Panc1 (cell line): ENCODE measurements around the gene FAM76B. TPM values are rescaled to one million over a fixed set of nuclear protein-coding genes. Genes with fewer than 3 reads are reported as not detected.
"Not testable (repeated sequence)": the region's sequence is repeated elsewhere in the genome, so short reads cannot be mapped to it uniquely, and the experiment has no call there.

Source experiments
- ATAC-seq: fragments of 200-7000 bp; cut with Tn5 transposase; 2 replicates; pipeline ENCODE4 v1.9.1; 2020; ENCODE audit warnings: mild to moderate bottlenecking, moderate library complexity
- BruUV-seq: library from RNA; stranded (reverse); fragments of 400-500 nt; replicated peaks from 2 replicates; lab custom pipeline; 2021; lab: Mats Ljungman, UMichigan
- CTCF ChIA-PET: fragments of 300-600 bp; sonication (Branson Sonifier 250); formaldehyde crosslinking; loops from one replicate; lab custom pipeline; 2022; ENCODE audit warnings: antibody characterized with exemption; lab: Charles Lee
- POLR2A ChIA-PET: fragments of 300-600 bp; sonication (Branson Sonifier 250); formaldehyde crosslinking; loops from one replicate; lab custom pipeline; 2022; ENCODE audit warnings: antibody characterized with exemption; lab: Charles Lee
- DNase-seq: peaks from one replicate; pipeline ENCODE4 v3.0.0-alpha.2; 2010; ENCODE audit warnings: low read depth, low spot score
- H3K27ac ChIP-seq: 2 replicates; pipeline ENCODE4 v1.5.1; 2011; ENCODE audit warnings: mild to moderate bottlenecking, low read length, inconsistent platforms
- H3K27me3 ChIP-seq: fragments of 200-500 bp; sonication (Bioruptor generic); 2 replicates; pipeline ENCODE4 v1.6.0; 2014; ENCODE audit warnings: low read length, inconsistent platforms; ENCODE audit not compliant: control insufficient read depth, insufficient read depth
- H3K36me3 ChIP-seq: fragments of 200-500 bp; sonication (Bioruptor generic); 2 replicates; pipeline ENCODE4 v1.5.1; 2014; ENCODE audit warnings: inconsistent platforms, mild to moderate bottlenecking, low read length, moderate library complexity; ENCODE audit not compliant: control insufficient read depth, insufficient read depth
- H3K4me1 ChIP-seq: 2 replicates; pipeline ENCODE4 v1.5.1; 2011; ENCODE audit warnings: inconsistent platforms, mild to moderate bottlenecking, low read length, moderate library complexity; ENCODE audit not compliant: control insufficient read depth, insufficient read depth
- H3K4me3 ChIP-seq, 2 experiments: 2 replicates each; pipeline ENCODE4 v1.5.1; 2011 to 2012; ENCODE audit warnings: low read depth in 2 of 2, low read length in 2 of 2, mild to moderate bottlenecking in 2 of 2, inconsistent platforms in 1 of 2, moderate library complexity in 1 of 2
- H3K9me3 ChIP-seq: fragments of 200-500 bp; sonication (Bioruptor generic); 2 replicates; pipeline ENCODE4 v1.5.1; 2014; ENCODE audit warnings: low read depth, mild to moderate bottlenecking, inconsistent platforms, low read length, moderate library complexity; ENCODE audit not compliant: control insufficient read depth, insufficient read depth
- POLR2AphosphoS5 ChIP-seq: IDR thresholded peaks from 2 replicates; pipeline ENCODE4 v1.6.1; 2012; ENCODE audit warnings: mild to moderate bottlenecking, low read depth, low read length, moderate library complexity
- REST ChIP-seq, 2 experiments: IDR thresholded peaks; 2 replicates each; pipeline ENCODE4 v1.6.1; 2011 to 2012; ENCODE audit warnings: low read depth in 2 of 2, control low read depth in 1 of 2, low read length in 1 of 2, mild to moderate bottlenecking in 1 of 2, moderate library complexity in 1 of 2; ENCODE audit not compliant: insufficient read depth in 1 of 2
- SIN3A ChIP-seq: IDR thresholded peaks from 2 replicates; pipeline ENCODE4 v1.6.1; 2012; ENCODE audit warnings: low read depth, mild to moderate bottlenecking, low read length, moderate library complexity, borderline replicate concordance; ENCODE audit not compliant: insufficient read depth
- TCF7L2 ChIP-seq: IDR thresholded peaks from 2 replicates; pipeline ENCODE4 v1.6.1; 2011; ENCODE audit warnings: mild to moderate bottlenecking, low read depth, low read length, inconsistent platforms
- in situ Hi-C: cut with HindIII; loops from 2 replicates; pipeline ENCODE4 v1.10.0; 2016; ENCODE audit warnings: low sequenced_read_pairs, low pct_unique_long_range_greater_than_20kb
- intact Hi-C: fragments of 100-400 bp; cut with micrococcal nuclease; formaldehyde crosslinking; loops from one replicate; pipeline ENCODE4 v1.10.0; 2022; ENCODE audit not compliant: unreplicated experiment
- total RNA-seq: library from RNA; stranded (reverse); gene quantifications from one replicate; pipeline ENCODE4 v1.2.1, GENCODE V29; 2021; ENCODE audit not compliant: unreplicated experiment
- TF ChIP-seq, protein P1 (sequence below): fragments of 450-650 bp; IDR thresholded peaks from 2 replicates; pipeline ENCODE4 v1.5.1; 2017; ENCODE audit warnings: mild to moderate bottlenecking

Gene FAM76B
- total RNA-seq, 1 experiment from 2014 or later, result 31.2 TPM

GRCh38 chr11:95821640-95822039, 32.1 kb upstream of the FAM76B start:
- TF ChIP-seq REST (IDR thresholded peaks at IDR 0.05; ENCODE audit: insufficient read depth in 1 of 2, low read depth in 2 of 2, low read length in 1 of 2), result no peak
- TF ChIP-seq SIN3A, result no peak
- TF ChIP-seq POLR2AphosphoS5, result no peak
- TF ChIP-seq TCF7L2, result no peak
- TF ChIP-seq, protein P1, sequence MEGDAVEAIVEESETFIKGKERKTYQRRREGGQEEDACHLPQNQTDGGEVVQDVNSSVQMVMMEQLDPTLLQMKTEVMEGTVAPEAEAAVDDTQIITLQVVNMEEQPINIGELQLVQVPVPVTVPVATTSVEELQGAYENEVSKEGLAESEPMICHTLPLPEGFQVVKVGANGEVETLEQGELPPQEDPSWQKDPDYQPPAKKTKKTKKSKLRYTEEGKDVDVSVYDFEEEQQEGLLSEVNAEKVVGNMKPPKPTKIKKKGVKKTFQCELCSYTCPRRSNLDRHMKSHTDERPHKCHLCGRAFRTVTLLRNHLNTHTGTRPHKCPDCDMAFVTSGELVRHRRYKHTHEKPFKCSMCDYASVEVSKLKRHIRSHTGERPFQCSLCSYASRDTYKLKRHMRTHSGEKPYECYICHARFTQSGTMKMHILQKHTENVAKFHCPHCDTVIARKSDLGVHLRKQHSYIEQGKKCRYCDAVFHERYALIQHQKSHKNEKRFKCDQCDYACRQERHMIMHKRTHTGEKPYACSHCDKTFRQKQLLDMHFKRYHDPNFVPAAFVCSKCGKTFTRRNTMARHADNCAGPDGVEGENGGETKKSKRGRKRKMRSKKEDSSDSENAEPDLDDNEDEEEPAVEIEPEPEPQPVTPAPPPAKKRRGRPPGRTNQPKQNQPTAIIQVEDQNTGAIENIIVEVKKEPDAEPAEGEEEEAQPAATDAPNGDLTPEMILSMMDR, result no peak
- no peaks in the 10 kb centered on the region for H3K9me3 ChIP-seq
- ChIA-PET POLR2A (no interaction called here), CTCF (no interaction called here)
- ATAC-seq (no peak), DNase-seq (no peak)
- no peaks in the 10 kb centered on the region for H3K27me3 ChIP-seq
- no TSS peak for BruUV-seq
- H3K4me3 ChIP-seq, result no peak overlapping the region
- peaks cover 13% of the 10 kb centered on the region for H3K36me3 ChIP-seq
- intact Hi-C loops, result no loop called here
- in situ Hi-C loops, result no loop called here
- H3K4me1 ChIP-seq, result no peaks in the 10 kb centered on the region
- no peak overlapping the region for H3K27ac ChIP-seq

DNA sequence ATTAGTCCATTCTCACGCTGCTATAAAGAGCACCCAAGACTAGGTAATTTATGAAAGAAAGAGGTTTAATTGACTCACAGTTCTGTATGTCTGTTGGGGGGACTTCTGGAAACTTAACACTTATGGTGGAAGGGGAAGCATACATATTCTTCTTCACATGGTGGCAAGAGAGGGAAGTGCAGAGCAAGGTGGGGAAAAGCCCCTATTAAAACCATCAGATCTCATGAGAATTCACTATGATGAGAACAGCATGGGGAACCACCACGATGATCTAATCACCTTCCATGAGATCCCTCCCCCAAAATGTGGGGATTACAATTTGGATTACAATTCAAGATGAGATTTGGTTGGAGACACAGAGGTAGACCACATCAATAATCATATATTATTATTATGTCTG, 26.5 kb upstream of the FAM76B start:
- DNase-seq (no peak), ATAC-seq (no peak)
- BruUV-seq, result no TSS peak
- intact Hi-C loops (no loop called here), in situ Hi-C loops (no loop called here)
- ChIA-PET POLR2A (interaction anchor here (0.6 kb wide), 1 partner anchor 609 kb away, joined by 5 read pairs; no protein-coding TSS in a partner anchor), CTCF (no interaction called here)
- no peak overlapping the region for H3K27ac ChIP-seq
- H3K27me3 ChIP-seq, result no peaks in the 10 kb centered on the region
- TF ChIP-seq, protein P1, result no peak
- no peak for TF ChIP-seq REST (IDR thresholded peaks at IDR 0.05; ENCODE audit: insufficient read depth in 1 of 2, low read depth in 2 of 2, low read length in 1 of 2)
- no peak for TF ChIP-seq SIN3A
- no peak for TF ChIP-seq POLR2AphosphoS5
- TF ChIP-seq TCF7L2, result no peak
- no peak overlapping the region for H3K4me3 ChIP-seq
- no peaks in the 10 kb centered on the region for H3K4me1 ChIP-seq
- peaks cover 3% of the 10 kb centered on the region for H3K36me3 ChIP-seq
- H3K9me3 ChIP-seq, result no peaks in the 10 kb centered on the region

GRCh38 chr11:95811052-95811451, 21.5 kb upstream of the FAM76B start:
- BruUV-seq, H3K36me3 ChIP-seq, DNase-seq, intact Hi-C loops, ATAC-seq, POLR2A ChIA-PET, H3K27ac ChIP-seq, CTCF ChIA-PET, in situ Hi-C loops, H3K4me3 ChIP-seq, H3K27me3 ChIP-seq, H3K4me1 ChIP-seq, H3K9me3 ChIP-seq: not testable (repeated sequence)

- DNase-seq, in situ Hi-C loops, H3K27me3 ChIP-seq, H3K4me1 ChIP-seq, CTCF ChIA-PET, intact Hi-C loops, H3K27ac ChIP-seq, ATAC-seq, H3K36me3 ChIP-seq, H3K4me3 ChIP-seq, POLR2A ChIA-PET, H3K9me3 ChIP-seq, BruUV-seq: not testable (repeated sequence)
Observed at GRCh38 chr11:95806464-95806863, 16.9 kb upstream of the FAM76B start.
